Measurements from ENCODE around the gene PARD3B. TPM values are rescaled to one million over a fixed set of nuclear protein-coding genes. Genes with fewer than 3 reads are reported as not detected.

PARD3B gene
- total RNA-seq, 1 experiment from 2014 or later = 6.4 TPM

GRCh38 chr2:205245652-205246051, 700.4 kb downstream of the PARD3B start:
- Histone ChIP-seq H2BK15ac (ENCODE audit: low read depth, low read length) (no peak overlapping the region), H3K18ac (ENCODE audit: insufficient read length, low read depth, low read length) (no peak overlapping the region), H3K9ac (ENCODE audit: extremely low read depth, insufficient read length, low read length) (no peak overlapping the region), H2BK5ac (ENCODE audit: insufficient read length, low read length) (no peak overlapping the region), H2BK120ac (ENCODE audit: low read depth, low read length, poor library complexity, severe bottlenecking) (no peak overlapping the region), H3K9me3 (ENCODE audit: control insufficient read depth, low read depth, low read length) (no peaks in the 10 kb centered on the region), H3K4me2 (ENCODE audit: insufficient read depth, insufficient read length, low read length) (no peak overlapping the region), H4K8ac (replicated peaks; ENCODE audit: insufficient read length, low read depth, low read length) (no peak overlapping the region), H4K5ac (ENCODE audit: insufficient read length, low read depth, low read length) (no peak overlapping the region), H4K91ac (ENCODE audit: insufficient read length, low read depth, low read length) (no peak overlapping the region), H3T11ph (ENCODE audit: low read length) (no peak overlapping the region), H3K79me2 (ENCODE audit: insufficient read depth, low read length) (no peaks in the 10 kb centered on the region), H3K56ac (ENCODE audit: insufficient read length, low read depth, low read length) (no peak overlapping the region), H3K27ac (ENCODE audit: insufficient read length, low read depth, low read length) (no peak overlapping the region), H3K23ac (ENCODE audit: insufficient read length, low read depth, low read length) (no peak overlapping the region), H3K4ac (ENCODE audit: low read depth, low read length) (no peak overlapping the region), H3K27me3 (ENCODE audit: insufficient read depth, low read length) (no peaks in the 10 kb centered on the region), H3K79me1 (ENCODE audit: insufficient read depth, low read depth, low read length, poor library complexity, severe bottlenecking) (no peaks in the 10 kb centered on the region), H4K20me1 (ENCODE audit: control insufficient read depth, insufficient read depth, insufficient read length) (no peaks in the 10 kb centered on the region), H2BK20ac (ENCODE audit: low read depth, low read length, poor library complexity, severe bottlenecking) (no peak overlapping the region), H2AK5ac (ENCODE audit: insufficient read length, low read length) (no peak overlapping the region), H3K4me1 (ENCODE audit: insufficient read depth, low read length) (no peaks in the 10 kb centered on the region), H2BK12ac (ENCODE audit: insufficient read length, low read depth, low read length) (no peak overlapping the region), H3K23me2 (ENCODE audit: insufficient read length, low read depth, low read length, poor library complexity, severe bottlenecking) (no peaks in the 10 kb centered on the region), H2AFZ (ENCODE audit: low read length) (no peak overlapping the region), H3K14ac (ENCODE audit: insufficient read depth, low read length) (no peak overlapping the region)
- WGBS (ENCODE audit: extremely low coverage, insufficient read length, low lambda C conversion rate) = no CpG with 5 or more reads among the region's 2 CpGs
- Mint-ChIP-seq H3K9me3 (no peaks in the 10 kb centered on the region), H3K27ac (no peak overlapping the region; a peak in 1 of 7 replicates), H3K36me3 (ENCODE audit: insufficient read depth in 1 of 3, low read depth in 3 of 3) (no peaks in the 10 kb centered on the region), H3K27me3 (ENCODE audit: low read depth) (no peaks in the 10 kb centered on the region), H3K4me3 (no peak overlapping the region), H3K4me1 (no peaks in the 10 kb centered on the region)
- no peak for TF ChIP-seq CTCF (conservative IDR thresholded peaks at IDR 0.05)
- DNase-seq = no peak

Measured in H9 (cell line).